ENCODE data around the gene PDE1C.

PDE1C gene

DNA sequence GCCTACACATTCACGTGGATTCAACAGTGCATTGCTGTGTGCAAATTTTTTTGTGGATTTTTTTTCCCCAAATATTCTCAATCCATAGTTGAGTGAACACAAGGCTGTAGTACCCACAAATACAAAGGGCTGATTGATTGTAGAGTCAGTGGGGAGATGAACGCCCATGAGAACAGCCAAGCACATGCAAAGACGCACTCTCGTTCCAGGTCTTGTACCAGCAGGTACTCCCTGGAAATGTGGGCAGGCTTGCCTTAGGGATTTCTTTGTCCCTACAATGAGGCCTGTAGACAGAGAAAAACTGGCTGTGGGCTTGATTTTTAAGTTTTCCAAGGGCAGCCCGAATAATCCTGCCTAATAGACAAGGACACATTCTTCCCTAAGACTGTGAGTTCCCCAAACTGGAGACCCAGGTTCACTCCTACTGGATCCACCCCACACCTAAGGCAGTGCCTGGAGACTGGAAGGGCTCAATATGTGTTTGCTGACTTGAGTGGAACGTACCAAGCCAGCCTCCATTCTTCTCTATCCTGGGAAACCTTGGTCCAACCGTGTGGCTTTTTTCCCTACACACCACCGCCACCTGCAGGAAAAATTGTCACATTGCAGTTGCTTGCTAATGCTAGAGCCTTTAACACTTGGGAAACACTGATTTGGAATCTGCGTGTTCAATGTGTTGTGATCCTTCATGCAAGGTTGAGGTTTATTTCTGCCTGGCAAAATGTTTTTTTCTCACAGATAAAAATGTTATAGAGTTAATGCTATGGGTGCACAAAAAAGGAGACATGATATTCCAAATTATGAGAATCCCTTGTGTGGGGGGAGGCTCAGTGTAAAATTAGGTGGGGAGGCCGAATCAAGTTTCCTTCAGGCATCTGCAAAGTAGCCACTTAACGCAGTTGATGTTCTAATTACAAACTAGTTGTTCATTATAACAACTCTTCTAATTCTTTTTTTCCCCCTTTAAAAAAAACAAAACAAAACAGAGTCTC lies 333.9 kb downstream of the PDE1C start:
- no peaks in the 10 kb centered on the region for H3K27me3 ChIP-seq (ENCODE audit: insufficient read depth, low read length, poor library complexity, severe bottlenecking)
- H3K4me2 ChIP-seq (ENCODE audit: low read depth, low read length, poor library complexity, severe bottlenecking) = no peak overlapping the region
- no peaks in the 10 kb centered on the region for H3K9me3 ChIP-seq (ENCODE audit: insufficient read depth, low read depth, low read length)
- H3K4me3 ChIP-seq (ENCODE audit: low read length, poor library complexity, severe bottlenecking) = no peak overlapping the region
- no peaks in the 10 kb centered on the region for H3K9me2 ChIP-seq (replicated peaks; ENCODE audit: low read depth, low read length)
- H3K4me1 ChIP-seq (ENCODE audit: insufficient read depth, low read length, poor library complexity, severe bottlenecking) = no peaks in the 10 kb centered on the region
- H3K79me2 ChIP-seq (ENCODE audit: insufficient read depth, low read length) = no peaks in the 10 kb centered on the region
- no peak overlapping the region for H2AFZ ChIP-seq (ENCODE audit: low read length)
- no peaks in the 10 kb centered on the region for H3K36me3 ChIP-seq (ENCODE audit: insufficient read depth, low read length)
- no peaks in the 10 kb centered on the region for H4K20me1 ChIP-seq (ENCODE audit: insufficient read depth, low read length, poor library complexity, severe bottlenecking)
- H3F3A ChIP-seq (ENCODE audit: low read depth) = no peaks in the 10 kb centered on the region
- no peak overlapping the region for H3K9ac ChIP-seq (ENCODE audit: low read depth, low read length, poor library complexity, severe bottlenecking)
- TF ChIP-seq, protein P1, sequence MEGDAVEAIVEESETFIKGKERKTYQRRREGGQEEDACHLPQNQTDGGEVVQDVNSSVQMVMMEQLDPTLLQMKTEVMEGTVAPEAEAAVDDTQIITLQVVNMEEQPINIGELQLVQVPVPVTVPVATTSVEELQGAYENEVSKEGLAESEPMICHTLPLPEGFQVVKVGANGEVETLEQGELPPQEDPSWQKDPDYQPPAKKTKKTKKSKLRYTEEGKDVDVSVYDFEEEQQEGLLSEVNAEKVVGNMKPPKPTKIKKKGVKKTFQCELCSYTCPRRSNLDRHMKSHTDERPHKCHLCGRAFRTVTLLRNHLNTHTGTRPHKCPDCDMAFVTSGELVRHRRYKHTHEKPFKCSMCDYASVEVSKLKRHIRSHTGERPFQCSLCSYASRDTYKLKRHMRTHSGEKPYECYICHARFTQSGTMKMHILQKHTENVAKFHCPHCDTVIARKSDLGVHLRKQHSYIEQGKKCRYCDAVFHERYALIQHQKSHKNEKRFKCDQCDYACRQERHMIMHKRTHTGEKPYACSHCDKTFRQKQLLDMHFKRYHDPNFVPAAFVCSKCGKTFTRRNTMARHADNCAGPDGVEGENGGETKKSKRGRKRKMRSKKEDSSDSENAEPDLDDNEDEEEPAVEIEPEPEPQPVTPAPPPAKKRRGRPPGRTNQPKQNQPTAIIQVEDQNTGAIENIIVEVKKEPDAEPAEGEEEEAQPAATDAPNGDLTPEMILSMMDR (conservative IDR thresholded peaks at IDR 0.05; ENCODE audit: low read length) = peak; percentile 87
- TF ChIP-seq EZH2phosphoT487 (IDR thresholded peaks at IDR 0.05; ENCODE audit: borderline replicate concordance) = no peak

DNA sequence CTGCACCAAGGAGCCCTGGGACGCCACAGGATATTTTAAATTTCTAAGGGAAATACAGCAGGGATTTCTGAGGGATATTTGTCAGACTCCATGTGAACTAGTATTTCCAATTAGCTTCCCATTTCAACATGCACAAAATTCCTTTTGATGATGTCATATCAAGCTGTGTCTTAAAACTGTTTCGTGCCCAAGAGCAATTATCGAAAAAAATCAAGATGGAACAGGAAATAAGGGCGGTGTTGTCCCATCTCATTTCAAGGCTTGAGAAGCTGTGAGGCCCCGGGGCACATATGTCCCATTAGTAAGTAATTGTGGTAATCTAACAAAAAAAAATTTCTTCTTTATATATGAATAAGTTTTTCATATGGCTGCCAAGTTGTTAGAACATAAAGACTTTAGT lies 335.8 kb downstream of the PDE1C start:
- Histone ChIP-seq H3K4me1 (ENCODE audit: insufficient read depth, low read length, poor library complexity, severe bottlenecking) (no peaks in the 10 kb centered on the region), H3F3A (ENCODE audit: low read depth) (no peaks in the 10 kb centered on the region), H2AFZ (ENCODE audit: low read length) (no peak overlapping the region), H3K4me3 (ENCODE audit: low read length, poor library complexity, severe bottlenecking) (no peak overlapping the region), H3K27me3 (ENCODE audit: insufficient read depth, low read length, poor library complexity, severe bottlenecking) (no peaks in the 10 kb centered on the region), H3K79me2 (ENCODE audit: insufficient read depth, low read length) (no peaks in the 10 kb centered on the region), H3K9me2 (replicated peaks; ENCODE audit: low read depth, low read length) (no peaks in the 10 kb centered on the region), H4K20me1 (ENCODE audit: insufficient read depth, low read length, poor library complexity, severe bottlenecking) (no peaks in the 10 kb centered on the region), H3K9ac (ENCODE audit: low read depth, low read length, poor library complexity, severe bottlenecking) (no peak overlapping the region), H3K9me3 (ENCODE audit: insufficient read depth, low read depth, low read length) (no peaks in the 10 kb centered on the region), H3K36me3 (ENCODE audit: insufficient read depth, low read length) (no peaks in the 10 kb centered on the region), H3K4me2 (ENCODE audit: low read depth, low read length, poor library complexity, severe bottlenecking) (no peak overlapping the region)
- TF ChIP-seq, protein P1 (conservative IDR thresholded peaks at IDR 0.05; ENCODE audit: low read length) = no peak
- TF ChIP-seq EZH2phosphoT487 (IDR thresholded peaks at IDR 0.05; ENCODE audit: borderline replicate concordance) = no peak

DNA sequence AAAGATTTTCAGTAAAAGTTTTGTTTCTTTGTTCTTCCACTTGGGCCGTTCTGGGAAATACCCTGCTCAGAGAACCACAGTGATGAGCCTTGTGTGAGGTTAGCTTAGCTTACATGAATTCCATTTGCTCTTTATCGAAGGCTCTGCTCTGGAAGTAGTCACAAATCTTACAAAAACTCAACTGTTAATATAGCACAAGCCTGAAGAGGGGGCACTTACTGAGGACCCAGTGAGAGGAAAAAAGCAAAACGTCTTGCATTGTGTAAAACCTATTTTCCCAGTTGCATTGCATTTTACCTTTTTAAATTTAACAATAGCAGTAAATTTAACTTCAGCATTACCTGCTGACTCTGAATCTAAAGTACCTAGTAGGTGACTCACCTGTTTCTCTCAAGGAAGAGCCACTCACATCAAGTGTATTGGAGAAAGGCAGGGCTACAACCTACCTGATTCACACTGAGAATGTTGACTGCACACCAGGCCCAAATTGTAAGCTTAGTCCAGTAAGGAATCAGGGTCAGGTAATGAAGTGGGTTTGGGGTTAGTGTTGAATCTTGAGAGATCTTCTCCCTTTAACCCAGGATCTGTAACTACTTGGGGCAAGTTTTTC lies 340.9 kb downstream of the PDE1C start:
- Histone ChIP-seq H3K4me3 (ENCODE audit: low read length, poor library complexity, severe bottlenecking) (no peak overlapping the region), H3F3A (ENCODE audit: low read depth) (no peaks in the 10 kb centered on the region), H3K9me2 (replicated peaks; ENCODE audit: low read depth, low read length) (no peaks in the 10 kb centered on the region), H3K9ac (ENCODE audit: low read depth, low read length, poor library complexity, severe bottlenecking) (no peak overlapping the region), H3K36me3 (ENCODE audit: insufficient read depth, low read length) (no peaks in the 10 kb centered on the region), H3K27me3 (ENCODE audit: insufficient read depth, low read length, poor library complexity, severe bottlenecking) (no peaks in the 10 kb centered on the region), H3K4me2 (ENCODE audit: low read depth, low read length, poor library complexity, severe bottlenecking) (no peak overlapping the region), H4K20me1 (ENCODE audit: insufficient read depth, low read length, poor library complexity, severe bottlenecking) (no peaks in the 10 kb centered on the region), H3K79me2 (ENCODE audit: insufficient read depth, low read length) (no peaks in the 10 kb centered on the region), H3K4me1 (ENCODE audit: insufficient read depth, low read length, poor library complexity, severe bottlenecking) (no peaks in the 10 kb centered on the region), H3K9me3 (ENCODE audit: insufficient read depth, low read depth, low read length) (no peaks in the 10 kb centered on the region), H2AFZ (ENCODE audit: low read length) (no peak overlapping the region)
- no peak for TF ChIP-seq EZH2phosphoT487 (IDR thresholded peaks at IDR 0.05; ENCODE audit: borderline replicate concordance)
- TF ChIP-seq, protein P1 (conservative IDR thresholded peaks at IDR 0.05; ENCODE audit: low read length) = 0 out of 2 replicates have a peak, but pooled peaks have one; percentile 23
